ENCODE results near the gene LPIN2.

- TF ChIP-seq CTCF (conservative IDR thresholded peaks at IDR 0.05; ENCODE audit: low read depth in 2 of 2) (no peak), EZH2 (IDR thresholded peaks at IDR 0.05; ENCODE audit: low read depth, unreplicated experiment) (no peak), ETS1 (IDR thresholded peaks at IDR 0.05) (no peak)
These were observed 14.9 kb downstream of the LPIN2 start for GRCh38 chr18:2997846-2998564.
